ENCODE results near the gene PFN3. TPM values are rescaled to one million over a fixed set of nuclear protein-coding genes. Genes with fewer than 3 reads are reported as not detected.

Gene PFN3
- total RNA-seq, 1 donor from 2014 or later: not detected

DNA sequence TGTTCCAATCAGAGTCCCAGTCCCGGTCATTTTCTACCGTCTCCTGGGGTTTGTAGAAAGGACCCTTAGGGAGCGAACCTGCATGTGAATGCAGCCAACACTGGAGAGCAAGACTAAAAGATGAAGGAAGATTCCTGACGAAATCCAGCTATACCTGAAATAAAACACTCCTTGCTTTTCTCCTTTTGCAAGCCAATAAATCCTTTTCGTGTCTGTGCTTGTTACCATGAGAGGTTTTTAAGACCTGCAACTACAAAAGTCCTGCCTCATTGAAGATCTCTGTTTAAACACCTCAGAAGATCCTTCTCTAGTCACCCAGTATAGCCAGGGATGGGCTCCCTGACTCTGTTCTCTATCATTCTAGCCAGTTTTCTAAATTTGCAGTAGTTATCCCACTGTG is 26.2 kb downstream of the PFN3 start:
- DNase-seq (ENCODE audit: low read depth in 2 of 2): no peak

GRCh38 chr5:177373806-177374205 is 26.7 kb downstream of the PFN3 start:
- DNase-seq (ENCODE audit: low read depth in 2 of 2): no peak

DNA sequence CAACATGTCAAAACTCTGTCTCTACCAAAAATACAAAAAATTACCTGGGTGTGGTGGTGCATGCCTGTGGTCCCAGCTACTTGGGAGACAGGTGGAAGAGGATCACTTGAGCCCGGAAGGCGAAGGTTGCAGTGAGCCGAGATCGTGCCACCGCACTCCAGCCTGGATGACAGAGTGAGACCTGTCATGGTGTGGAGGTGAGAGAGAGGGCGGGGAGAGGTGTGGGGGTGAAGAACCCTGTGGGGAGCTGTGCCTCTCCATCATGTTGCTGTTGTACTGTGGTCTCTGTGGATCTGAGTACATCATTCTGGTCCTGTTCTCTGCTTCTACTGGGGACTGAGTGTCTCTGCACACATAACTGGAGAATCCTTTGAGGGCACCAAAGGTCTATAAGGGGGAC is 27.6 kb downstream of the PFN3 start:
- DNase-seq (ENCODE audit: low read depth in 2 of 2): no peak

- DNase-seq (ENCODE audit: low read depth in 2 of 2): peak in 1 of 2 donors; percentile 23
These were observed 28.2 kb downstream of the PFN3 start for GRCh38 chr5:177372034-177372896.

DNA sequence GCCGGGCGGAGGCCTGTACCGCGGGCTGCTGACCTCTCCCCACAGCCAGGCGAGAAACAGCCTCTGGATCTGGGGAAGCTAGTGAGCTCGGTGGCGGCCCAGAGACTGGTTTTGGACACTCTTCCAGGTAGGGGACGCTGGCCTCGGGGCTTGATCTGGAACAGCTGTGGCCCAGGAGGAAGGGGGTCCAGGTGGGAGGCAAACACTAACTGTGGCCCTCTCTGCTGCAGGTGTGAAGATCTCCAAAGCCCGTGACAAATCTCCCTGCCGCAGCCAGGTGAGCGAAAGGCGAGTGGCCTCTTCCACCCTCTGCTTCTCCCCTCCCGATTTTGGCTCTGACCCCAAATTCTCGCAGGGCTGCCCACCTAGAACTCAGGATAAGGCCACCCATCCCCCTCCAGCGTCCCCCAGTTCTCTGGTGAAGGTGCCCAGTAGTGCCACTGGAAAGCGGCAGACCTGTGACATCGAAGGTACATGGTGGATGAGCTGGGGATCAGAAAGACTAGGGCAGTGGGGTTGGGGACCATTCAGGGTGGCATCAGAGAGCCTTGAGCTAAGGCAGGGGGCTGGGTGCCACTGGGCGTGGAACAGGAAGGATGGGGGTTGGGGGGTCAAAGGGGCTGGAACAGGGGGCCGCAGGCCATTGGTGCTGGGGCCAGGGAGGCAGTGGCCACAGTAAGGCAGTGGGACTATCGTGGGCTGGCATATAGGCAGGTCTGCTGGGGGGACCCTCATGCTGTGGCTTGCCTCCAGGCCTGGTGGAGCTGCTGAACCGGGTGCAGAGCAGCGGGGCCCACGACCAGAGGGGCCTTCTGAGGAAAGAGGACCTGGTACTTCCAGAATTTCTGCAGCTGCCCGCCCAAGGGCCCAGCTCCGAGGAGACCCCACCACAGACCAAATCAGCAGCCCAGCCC is 29.1 kb downstream of the PFN3 start:
- DNase-seq (ENCODE audit: low read depth in 2 of 2): no peak

DNA sequence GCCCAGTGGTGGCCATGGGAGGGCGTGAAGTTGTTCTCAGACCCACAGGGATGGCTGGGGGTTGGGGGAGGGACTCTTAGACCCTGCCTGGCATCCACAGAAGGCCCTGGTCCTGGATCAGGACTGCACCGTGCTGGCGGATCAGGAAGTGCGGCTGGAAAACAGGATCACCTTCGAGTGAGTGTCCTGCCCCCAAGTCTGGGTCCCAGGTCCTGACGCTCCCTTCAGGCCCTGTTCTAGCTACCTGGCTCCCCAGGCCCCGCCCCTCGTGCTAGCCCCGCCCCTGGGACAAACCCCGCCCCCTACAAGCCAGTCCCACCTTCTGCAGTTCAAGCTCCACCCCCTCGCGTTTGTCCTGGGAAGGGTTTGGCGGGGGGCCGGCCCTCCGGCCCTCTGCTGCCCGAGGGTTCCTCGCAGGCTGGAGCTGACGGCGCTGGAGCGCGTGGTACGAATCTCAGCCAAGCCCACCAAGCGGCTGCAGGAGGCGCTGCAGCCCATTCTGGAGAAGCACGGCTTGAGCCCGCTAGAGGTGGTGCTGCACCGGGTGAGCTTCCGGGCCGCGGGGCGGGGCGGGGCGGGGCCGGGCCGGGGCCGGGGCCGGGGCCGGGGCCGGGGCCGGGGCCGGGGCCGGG is 29.9 kb downstream of the PFN3 start:
- DNase-seq (ENCODE audit: low read depth in 2 of 2): peak; percentile 72 to 90

- no peak for DNase-seq (ENCODE audit: low read depth in 2 of 2)
These were observed 30.6 kb downstream of the PFN3 start for GRCh38 chr5:177369645-177370440.

GRCh38 chr5:177368869-177369644 is 31.4 kb downstream of the PFN3 start:
- DNase-seq (ENCODE audit: low read depth in 2 of 2): no peak

GRCh38 chr5:177367981-177368868 is 32.2 kb downstream of the PFN3 start:
- no peak for DNase-seq (ENCODE audit: low read depth in 2 of 2)

GRCh38 chr5:177367323-177367848 is 33.1 kb downstream of the PFN3 start:
- DNase-seq (ENCODE audit: low read depth in 2 of 2): no peak

- DNase-seq (ENCODE audit: low read depth in 2 of 2): peak; percentile 35 to 77
These were observed 33.7 kb downstream of the PFN3 start for GRCh38 chr5:177366528-177367322.

DNA sequence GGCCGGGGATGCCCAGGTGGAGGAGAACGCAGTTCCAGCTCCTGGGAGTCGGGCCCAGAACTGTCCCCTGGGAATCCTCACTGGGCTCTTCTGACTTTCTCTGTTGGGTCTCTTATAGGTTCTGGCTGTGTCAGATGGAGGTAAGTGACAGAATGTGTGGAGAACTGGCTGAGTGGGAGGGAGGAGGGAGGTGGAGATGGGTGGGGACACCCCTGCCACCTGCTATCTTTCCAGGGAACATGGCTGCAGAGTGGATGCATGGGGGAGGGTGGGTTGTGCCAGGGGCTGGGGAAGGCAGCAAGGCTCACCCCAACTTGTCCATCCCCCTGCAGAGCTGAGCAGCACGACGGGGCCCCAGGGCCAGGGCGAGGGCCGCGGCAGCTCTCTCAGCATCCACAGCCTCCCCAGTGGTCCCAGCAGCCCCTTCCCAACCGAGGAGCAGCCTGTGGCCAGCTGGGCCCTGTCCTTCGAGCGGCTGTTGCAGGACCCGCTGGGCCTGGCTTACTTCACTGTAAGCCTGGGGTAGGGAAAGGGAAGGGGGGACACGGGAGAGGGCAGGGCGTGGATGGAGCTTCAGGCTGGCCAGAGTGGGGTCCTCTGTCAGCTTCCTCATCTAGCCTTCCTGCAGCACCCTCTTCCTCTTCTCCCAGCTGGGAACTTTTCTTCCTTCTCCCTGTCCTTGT is 34.5 kb downstream of the PFN3 start:
- DNase-seq (ENCODE audit: low read depth in 2 of 2): no peak

DNA sequence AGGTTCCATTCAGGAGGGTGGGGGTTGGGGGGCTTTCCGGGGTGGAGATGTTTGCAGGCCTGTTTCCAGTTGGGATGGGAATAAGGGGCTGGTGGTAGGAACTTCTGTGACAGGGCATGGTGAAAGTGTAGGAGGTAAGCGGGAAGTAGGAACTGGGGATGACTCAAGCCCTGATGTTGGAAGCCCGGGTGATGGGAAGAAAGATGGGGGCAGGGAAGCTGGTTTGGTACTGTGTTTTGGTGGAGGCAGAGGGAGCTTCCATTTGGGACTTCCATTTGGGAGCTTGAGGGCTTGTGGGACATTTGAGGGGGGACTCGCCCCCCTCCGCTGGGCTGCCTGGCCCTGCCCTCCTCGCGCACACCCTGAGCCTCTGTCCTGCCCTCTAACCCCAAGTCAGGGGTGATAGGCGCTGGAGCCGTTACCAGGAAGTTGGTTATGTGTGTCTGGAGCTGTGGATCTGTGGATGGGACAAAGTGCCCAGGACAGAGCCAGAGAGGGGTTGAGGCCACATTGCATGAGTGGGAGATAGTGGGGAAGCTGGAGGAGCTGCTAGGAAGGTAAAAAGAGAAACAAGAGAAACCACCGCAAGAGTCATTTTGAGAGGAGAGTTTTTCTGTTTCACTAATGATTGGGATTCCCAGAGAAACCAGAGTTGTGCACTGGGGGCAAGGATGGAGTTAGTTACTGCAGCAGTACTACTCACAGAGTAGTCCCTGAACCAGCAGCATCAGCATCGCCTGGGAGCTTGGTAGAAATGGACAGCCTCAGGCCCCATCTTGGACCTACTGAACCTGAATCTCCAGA is 36.1 kb downstream of the PFN3 start:
- no peak for DNase-seq (ENCODE audit: low read depth in 2 of 2)

GRCh38 chr5:177363565-177363964 is 36.9 kb downstream of the PFN3 start:
- no peak for DNase-seq (ENCODE audit: low read depth in 2 of 2)

GRCh38 chr5:177362610-177363507 is 37.6 kb downstream of the PFN3 start:
- peak in 1 of 2 donors; percentile 41 for DNase-seq (ENCODE audit: low read depth in 2 of 2)

DNA sequence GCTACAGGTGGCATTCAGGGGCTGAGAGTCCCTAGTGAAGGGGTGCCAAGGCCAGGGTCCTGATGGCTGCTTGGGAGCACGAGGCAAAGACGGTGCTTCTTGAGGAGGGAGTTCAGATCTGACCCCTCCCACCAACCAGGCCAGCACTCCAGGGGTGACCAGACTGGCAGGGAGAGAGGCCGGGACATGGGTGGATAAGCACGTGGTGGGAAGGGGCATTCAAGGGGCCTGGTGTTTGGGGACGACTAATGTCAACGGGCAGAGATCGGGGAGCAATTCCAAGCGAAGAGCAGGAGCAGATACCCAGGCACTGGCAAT is 38.2 kb downstream of the PFN3 start:
- no peak for DNase-seq (ENCODE audit: low read depth in 2 of 2)

Data from dermis microvascular lymphatic vessel endothelial cell (primary cell).